Subcutaneous preadipocyte (primary cell): ENCODE results near the gene TMEFF2. TPM values are rescaled to one million over a fixed set of nuclear protein-coding genes. Genes with fewer than 3 reads are reported as not detected.

ENCODE experiments used
- total RNA-seq: library from RNA; depleted of rRNA; stranded (reverse); fragments of >200 nt; gene quantifications from 2 replicates; pipeline ENCODE4 v1.2.3, GENCODE V29; 2012

Gene TMEFF2, protein sequence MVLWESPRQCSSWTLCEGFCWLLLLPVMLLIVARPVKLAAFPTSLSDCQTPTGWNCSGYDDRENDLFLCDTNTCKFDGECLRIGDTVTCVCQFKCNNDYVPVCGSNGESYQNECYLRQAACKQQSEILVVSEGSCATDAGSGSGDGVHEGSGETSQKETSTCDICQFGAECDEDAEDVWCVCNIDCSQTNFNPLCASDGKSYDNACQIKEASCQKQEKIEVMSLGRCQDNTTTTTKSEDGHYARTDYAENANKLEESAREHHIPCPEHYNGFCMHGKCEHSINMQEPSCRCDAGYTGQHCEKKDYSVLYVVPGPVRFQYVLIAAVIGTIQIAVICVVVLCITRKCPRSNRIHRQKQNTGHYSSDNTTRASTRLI
- 2.9 and 3.7 TPM in 2 replicates for total RNA-seq

DNA sequence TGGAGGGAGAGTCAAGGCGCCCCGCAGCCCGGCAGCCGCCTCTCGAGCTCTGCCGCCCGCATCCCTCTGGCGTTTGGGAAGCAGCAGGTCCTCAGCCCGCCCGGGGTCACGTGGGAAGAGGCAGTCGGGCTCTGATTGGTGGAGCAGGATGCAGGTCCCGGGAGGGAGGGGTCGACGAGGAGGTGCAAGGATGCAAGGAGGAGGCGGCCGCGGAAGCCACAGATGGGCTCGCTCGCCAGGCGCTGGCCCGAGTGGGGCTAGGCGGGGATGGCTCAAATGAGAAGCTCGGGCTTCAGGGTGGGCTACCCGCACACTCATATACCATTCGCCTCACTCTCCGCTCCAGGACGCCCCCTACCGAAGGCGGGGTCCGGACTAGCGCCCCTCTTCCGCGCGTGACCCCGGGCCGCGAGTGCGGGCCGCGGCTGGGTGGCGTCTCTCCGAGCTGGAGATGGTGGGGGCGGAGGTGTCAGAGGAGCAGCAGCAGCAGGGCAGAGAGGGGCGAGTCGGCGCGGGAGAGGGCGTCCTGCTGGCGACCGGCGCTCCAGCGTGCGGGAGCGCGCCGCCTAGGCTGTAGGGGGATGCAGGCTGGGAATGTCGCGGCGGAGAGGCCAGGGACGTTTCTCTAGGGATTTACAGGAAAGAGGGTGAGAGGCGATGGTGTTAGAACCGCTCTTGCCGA, at the start of gene TMEFF2:
TMEFF2 (minus strand) TSS at position 68 of the 682 bp plus-strand sequence. CDS start 409 bp downstream, outside the sequence.

